Activated naive CD4-positive, alpha-beta T cell treated with anti-CD3 and anti-CD28 coated beads, Interleukin-2, amount 10 ng/mL, durations not matched to agents 5 hours and 36 hours (primary cell): ENCODE results near the gene MAP7. TPM values are rescaled to one million over a fixed set of nuclear protein-coding genes. Genes with fewer than 3 reads are reported as not detected.

ENCODE experiments used
- total RNA-seq, 2 experiments: library from RNA; stranded (reverse); gene quantifications; one replicate each; pipeline ENCODE4 v1.2.3, GENCODE V29; 2021

The MAP7 gene
- 1 to 10 TPM; 2.6 to 3.1 TPM for total RNA-seq

DNA sequence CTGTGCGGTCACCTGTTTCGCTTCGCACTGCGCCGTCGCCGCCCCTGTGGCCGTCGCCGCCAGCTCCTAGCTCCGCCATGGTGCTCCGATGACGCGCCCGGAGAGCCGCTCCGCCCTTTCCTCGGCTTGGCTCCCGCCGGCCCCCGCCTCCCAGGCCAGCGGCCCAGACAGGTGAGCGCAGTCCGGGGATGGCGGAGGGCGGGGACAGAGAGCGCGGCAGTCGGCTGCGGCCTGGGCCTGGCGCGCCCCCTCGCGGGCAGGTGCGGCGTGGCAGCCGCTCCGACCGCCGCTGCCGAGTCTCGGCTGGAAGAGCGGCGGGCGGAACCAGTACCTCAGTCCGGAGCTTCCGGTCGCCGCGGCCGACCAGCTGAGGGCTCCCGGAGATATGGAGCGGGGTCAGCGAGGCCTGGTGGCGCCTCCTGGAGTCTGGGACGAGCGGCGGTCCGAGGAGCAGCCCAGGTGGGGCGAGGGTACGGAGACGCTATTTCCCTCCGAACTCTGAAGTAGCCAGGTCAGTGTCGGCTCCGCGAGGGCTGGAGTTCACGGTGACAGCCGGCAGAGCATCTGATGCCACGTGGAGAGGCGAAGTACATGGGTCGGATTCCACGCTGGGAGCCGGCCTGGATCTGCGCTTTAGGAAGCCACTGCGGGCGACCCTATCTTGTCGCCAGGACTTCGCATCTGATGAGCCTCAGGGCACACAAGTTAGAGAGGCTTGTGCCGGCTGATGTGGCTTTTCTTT, at the start of gene MAP7:
Gene MAP7, minus strand, starts transcription at position 93 of the 742 bp plus-strand sequence. Its CDS starts 14 bp downstream, at position 79.

Other genes starting within 250 kb of the MAP7 start
- 10 to 100 TPM; 22.0 to 22.4 TPM for gene MAP3K5, start 242.1 kb upstream of the MAP7 start, total RNA-seq